GM19397 (cell line): ENCODE data around the gene OR7E24.
"Not testable (repeated sequence)": the region's sequence is repeated elsewhere in the genome, so short reads cannot be mapped to it uniquely, and the experiment has no call there.

Experiments
- ATAC-seq: cut with Tn5 transposase; IDR thresholded peaks from one replicate; pipeline ENCODE4 v1.9.1; 2021; ENCODE audit warnings: mild to moderate bottlenecking, moderate library complexity; ENCODE audit not compliant: unreplicated experiment

Gene OR7E24

DNA sequence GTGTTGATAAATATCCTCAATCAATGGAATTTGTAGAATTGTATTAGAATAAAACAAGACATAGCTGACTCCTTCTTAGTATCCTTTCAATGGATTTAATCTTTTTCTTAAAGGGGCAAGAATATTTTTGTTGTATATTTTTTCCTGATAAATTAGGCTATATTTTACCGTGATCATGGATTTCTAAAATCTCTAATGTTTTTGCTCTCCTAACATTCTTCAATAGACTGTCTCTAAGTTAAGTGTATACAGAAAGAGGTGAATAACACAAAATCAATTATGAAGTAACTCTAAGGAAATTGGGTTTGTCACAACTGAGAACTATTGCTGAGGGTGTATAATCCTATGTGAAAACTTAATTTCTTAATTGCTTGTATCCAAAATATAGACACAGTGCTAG, at the start of gene OR7E24:
Gene OR7E24 (plus strand): TSS at position 301 of the 400 bp plus-strand sequence. CDS start 114 bp downstream, outside the sequence.
- no peak for ATAC-seq

DNA sequence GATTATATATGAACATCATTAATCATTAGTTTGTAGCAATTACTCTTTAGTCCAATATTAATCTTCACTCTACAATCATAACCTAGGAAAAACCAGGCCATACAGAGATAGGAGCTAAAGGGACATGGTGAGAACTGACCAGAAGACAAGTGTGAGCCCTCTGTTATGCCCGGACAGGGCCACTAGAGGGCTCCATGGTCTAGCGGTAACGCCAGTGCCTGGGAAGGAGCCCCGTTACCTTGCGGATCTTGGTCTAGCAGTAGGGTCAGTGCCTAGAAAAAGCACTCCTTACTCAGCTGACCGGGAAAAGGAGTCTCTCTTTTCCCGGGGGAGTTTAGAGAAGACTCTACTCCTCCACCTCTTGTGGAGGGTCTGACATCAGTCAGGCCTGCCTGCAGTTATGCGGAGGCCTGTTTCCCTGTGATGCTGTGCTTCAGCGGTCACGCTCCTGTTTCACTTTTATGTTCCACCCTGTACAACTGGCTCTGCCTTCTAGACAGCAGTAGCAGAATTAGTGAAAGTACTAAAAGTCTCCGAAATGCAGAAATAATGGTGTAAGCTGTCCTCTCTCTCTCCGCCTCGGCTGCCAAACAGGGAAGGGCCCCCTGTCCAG, 45.1 kb upstream of the OR7E24 start:
- no peak for ATAC-seq

DNA sequence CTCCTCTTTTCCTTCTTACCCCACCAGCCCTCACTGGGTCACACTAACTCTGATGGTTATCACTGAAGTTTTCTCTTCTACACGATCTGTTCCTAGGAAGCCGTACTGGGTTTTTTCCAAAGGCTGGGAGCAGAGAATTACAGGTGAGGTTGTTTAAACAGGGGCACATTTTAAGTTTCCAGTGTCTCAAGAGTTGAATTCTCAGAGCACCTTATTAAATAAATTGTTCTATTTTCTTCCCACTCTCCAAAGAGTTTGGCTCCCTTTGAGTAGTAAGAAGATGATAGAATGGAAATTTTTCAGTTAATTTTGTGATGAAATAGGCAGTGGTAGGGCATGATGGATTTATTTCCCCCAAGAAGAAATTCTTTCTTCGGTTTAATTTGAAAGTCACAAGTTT, 31.2 kb upstream of the OR7E24 start, which contains the start of gene OR7D4:
Gene OR7D4 (minus strand): TSS at position 101 of the 400 bp plus-strand sequence. CDS start 4,752 bp downstream, outside the sequence.
- ATAC-seq: no peak

DNA sequence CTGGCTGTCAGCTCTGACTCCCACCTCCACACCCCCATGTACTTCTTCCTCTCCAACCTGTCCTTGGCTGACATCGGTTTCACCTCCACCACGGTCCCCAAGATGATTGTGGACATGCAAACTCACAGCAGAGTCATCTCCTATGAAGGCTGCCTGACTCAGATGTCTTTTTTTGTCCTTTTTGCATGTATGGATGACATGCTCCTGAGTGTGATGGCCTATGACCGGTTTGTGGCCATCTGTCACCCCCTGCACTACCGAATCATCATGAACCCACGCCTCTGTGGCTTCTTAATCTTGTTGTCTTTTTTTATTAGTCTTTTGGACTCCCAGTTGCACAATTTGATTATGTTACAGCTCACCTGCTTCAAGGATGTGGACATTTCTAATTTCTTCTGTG, 506 bp downstream of the OR7E24 start:
- no peak for ATAC-seq

DNA sequence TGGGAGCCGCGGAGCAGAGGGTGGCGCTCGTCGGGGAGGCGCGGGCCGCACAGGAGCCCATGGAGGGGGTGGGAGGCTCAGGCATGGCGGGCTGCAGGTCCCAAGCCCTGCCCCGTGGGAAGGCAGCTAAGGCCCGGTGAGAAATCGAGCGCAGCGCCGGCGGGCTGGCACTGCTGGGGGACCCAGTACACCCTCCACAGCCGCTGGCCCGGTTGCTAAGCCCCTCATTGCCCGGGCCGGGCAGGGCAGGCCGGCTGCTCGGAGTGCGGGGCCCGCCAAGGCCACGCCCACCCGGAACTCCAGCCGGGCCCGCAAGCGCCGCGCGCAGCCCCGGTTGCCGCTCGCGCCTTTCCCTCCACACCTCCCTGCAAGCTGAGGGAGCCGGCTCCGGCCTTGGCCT, 32.8 kb downstream of the OR7E24 start:
- ATAC-seq: not testable (repeated sequence)

DNA sequence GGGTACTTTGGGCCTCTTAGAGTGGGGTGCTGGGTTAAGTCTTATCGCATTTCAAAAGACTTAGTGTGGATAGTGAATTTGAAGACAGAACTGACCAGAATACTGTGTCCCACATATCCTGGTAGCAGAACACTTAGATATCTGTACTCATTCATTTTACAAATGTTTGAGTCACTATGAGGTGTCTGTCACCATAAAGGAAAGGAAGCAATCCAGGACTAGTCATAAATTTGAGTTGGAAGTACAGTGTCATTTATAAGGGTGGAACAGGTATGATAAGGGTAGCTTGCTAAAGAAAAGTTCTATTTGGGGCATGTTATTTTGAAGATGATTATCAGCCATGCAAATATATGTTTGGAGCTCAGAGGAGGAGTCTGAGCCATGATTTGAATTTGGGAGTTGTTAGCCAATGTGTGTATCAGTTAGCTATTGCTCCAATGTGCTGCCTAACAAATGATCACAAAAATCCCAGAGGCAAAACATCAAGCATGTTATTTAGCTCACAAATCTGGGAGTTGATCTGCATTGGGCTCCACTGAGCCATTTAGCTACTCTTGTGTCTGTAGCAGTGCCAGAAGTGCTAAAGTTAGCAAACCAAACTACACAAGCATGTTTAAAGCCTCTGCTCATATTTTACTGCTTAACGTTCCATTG, 38.6 kb downstream of the OR7E24 start:
- no peak for ATAC-seq

DNA sequence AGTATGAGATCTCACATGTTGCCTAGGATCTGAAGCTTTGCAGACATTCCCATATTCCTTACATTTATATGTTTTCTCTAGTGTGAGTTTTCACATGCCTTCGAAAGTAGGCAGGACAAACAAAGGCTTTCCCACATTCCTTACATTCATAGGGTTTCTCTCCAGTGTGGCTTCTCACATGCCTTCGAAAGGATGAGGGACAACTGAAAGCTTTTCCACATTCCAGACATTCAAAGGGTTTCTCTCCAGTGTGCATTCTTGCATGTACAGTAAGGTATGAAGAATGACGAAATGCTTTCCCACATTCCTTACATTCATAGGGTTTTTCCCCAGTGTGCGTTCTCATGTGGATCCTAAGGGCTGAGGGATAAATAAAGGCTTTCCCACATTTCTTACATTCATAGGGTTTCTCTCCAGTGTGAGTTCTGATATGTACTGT, 44.7 kb downstream of the OR7E24 start:
- no peak for ATAC-seq

DNA sequence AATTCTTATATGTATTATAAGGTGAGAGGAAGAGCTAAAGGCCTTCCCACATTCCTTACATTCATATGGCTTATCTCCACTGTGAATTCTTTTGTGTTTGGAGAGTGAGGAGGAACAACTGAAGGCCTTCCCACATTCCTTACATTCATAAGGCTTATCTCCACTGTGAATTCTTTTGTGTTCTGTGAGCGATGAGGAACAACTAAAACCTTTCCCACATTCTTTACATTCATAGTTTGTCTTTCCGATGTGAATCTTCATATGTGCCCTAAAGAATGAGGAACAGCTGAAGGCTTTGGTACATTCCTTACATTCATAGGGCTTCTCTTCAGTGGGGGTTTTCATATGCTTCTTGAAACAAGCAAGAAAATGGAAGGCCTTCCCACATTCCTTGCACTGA, 45.6 kb downstream of the OR7E24 start:
- no peak for ATAC-seq
